Activated CD8-positive, alpha-beta T cell treated with anti-CD3 and anti-CD28 coated beads for 36 hours (primary cell): Measurements from ENCODE around the gene POLL. TPM values are rescaled to one million over a fixed set of nuclear protein-coding genes. Genes with fewer than 3 reads are reported as not detected.

ENCODE experiments used
- microRNA-seq: library from miRNA; unstranded; fragments of <30 nt; microRNA quantifications from one replicate; pipeline ENCODE4 v1.2.0, GENCODE V29; 2022; ENCODE audit warnings: borderline microRNAs expressed, borderline replicate concordance
- total RNA-seq, 2 experiments: library from RNA; stranded (reverse); gene quantifications; one replicate each; pipeline ENCODE4 v1.2.3, GENCODE V29; 2021

The POLL gene
- total RNA-seq, 2 experiments from 2014 or later = 32.2 to 33.8 TPM

Small RNA genes within 50 kb of the gene (microRNA-seq; reads per million reads assigned to microRNA genes)
- gene MIR3158-1 (not detected), gene MIR3158-2 (not detected)

Other genes with a start within 250 kb of the POLL start
- gene BTRC, start 234.1 kb downstream of the POLL start, total RNA-seq = 10 to 100 TPM; 11.6 to 14.6 TPM
- 10 to 100 TPM; 19.0 TPM for gene DPCD, start 64 bp upstream of the POLL start, total RNA-seq
- gene FBXW4, start 106.9 kb upstream of the POLL start, total RNA-seq = 10 to 100 TPM; 37.6 to 38.2 TPM
- gene FGF8, start 187.9 kb upstream of the POLL start, total RNA-seq = under 1 TPM in 1 of 2 experiments, not detected in 1; 0.38 TPM
- 100 to 1,000 TPM; 235 to 264 TPM for gene NPM3, start 195.2 kb upstream of the POLL start, total RNA-seq
- gene OGA, start 230.2 kb upstream of the POLL start, total RNA-seq = 100 to 1,000 TPM; 125 to 130 TPM